GM19452 (cell line): ENCODE measurements around the gene AARS1.
A peak's percentile ranks its signal among the peaks of the same experiment; 100 is the strongest.
"Not testable (repeated sequence)": the region's sequence is repeated elsewhere in the genome, so short reads cannot be mapped to it uniquely, and the experiment has no call there.

Source experiments
- ATAC-seq: cut with Tn5 transposase; IDR thresholded peaks from one replicate; pipeline ENCODE4 v1.9.1; 2021; ENCODE audit not compliant: unreplicated experiment

Gene AARS1

DNA sequence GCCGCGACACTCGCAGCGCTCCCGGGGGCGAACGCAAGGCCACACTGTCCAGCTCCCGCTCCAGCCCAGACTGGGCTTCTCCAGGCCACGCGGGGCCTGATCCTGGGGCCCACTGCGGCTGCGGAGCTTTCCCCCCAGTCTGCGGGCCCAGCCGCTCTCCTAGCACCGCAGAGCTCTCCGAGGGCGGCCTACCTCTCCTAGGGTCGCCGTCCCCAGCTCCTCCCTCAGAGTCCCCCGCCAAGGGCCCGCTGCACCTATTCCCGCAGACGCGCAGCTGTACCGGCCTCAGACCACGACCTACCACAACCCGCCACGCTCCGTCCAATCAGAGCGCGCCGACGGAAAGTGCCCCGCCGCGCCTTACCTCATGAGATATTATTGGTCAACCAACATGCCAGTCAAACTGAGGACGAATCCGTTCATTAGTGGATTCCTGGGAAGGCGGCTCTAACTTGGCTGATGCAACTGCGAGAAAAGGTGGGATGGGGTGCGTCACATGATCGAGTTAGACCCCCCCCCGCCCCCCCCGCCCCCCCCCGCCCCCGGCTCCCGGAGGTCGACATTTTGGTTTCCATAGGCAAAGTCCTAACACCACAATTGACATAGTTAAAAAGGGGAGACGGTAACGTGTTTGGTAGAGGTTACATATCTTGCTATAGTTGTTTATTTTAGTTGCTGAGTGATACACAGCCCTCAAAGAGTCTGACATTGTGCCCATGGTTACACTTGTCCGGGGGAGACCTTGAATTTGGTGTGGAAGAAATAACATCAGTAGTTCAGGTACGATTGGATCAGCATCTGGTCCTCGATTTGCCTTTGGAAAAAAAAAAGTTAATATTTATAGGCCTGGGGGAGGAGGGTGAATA is at the start of gene AARS1:
TSS of gene AARS1 (minus strand) at position 278 of the 866 bp plus-strand sequence. CDS start 6,743 bp downstream, outside the sequence.
- peak; percentile 97 for ATAC-seq

DNA sequence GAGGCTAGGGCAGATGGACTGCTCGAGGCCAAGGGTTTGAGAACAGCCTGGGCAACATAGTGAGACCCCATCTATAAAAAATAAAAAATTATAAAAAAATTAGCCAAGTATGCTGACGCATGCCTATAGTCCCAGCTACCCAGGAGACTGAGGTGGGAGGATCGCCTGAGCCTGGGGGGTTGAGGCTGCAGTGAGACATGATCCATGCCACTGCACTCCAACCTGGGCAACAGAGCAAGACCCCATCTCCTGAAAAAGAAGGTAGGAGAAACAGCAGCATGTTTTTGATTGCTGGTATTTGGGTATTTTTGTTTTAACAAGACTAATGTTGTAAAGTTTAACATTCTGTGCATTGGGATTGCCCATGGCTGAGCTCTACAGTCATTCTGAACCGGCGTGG is 48.5 kb upstream of the AARS1 start:
- no peak for ATAC-seq

DNA sequence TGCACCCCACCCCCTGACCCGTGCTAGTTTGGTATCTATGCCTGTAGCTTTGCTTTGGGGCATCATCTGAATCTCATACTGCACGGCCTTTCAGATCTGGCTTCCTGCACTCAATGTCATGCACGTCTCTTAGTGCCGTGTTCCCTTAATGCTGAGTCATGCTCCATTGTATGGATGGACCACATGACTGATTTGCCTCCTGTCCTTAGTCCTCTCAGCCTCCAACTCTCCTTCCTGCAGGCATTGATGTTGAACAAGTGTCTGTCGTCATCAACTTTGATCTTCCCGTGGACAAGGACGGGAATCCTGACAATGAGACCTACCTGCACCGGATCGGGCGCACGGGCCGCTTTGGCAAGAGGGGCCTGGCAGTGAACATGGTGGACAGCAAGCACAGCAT is 43.4 kb upstream of the AARS1 start:
- ATAC-seq = not testable (repeated sequence)

DNA sequence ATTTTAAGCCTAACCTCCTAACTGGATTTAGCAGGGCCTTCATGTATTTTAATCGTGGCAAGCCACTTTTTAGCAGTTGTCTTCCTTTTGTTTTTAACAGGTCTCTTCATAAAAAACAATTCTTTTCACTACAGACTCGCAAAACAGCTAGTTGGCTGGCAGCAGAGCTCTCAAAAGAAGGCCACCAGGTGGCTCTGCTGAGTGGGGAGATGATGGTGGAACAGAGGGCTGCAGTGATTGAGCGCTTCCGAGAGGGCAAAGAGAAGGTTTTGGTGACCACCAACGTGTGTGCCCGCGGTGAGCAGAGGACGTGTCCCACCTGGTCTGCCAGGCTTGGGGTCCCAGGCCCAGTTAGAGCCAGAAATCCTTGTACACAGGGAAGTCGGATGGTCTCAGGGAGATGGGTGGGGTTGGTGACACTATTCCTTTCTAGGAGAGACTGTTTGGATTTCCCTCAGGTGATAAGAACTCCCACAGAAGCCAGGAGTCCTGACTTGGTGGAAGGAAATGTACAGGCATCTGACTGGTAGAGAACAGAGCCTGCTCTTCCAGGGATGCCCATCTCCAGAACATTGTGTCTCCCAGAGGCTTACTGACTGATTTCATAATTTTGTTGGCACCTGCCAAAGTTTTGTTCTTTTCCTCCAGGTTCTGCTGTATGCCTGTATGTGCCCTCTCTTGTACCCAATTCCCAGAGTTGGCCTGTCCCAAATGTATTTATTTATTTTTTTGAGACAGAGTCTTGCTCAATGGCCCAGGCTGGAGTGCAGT is 42.5 kb upstream of the AARS1 start:
- ATAC-seq = no peak

DNA sequence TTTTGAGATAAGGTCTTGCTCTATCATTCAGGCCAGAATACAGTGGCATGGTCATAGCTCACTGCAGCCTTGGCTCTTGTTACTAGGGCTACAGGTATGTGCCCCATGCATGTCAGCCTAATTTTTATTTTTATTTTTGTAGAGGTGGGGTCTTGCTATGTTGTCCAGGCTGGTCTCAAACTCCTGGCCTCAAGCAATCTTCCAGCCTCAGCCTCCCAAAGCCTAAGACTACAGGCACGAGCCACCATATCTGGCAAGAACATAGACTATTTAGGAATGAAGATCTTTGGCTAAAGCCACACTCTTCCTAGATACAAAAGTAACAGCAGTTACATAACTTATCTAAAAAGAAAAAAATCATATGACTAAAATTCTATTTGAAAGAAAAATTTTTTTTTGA is 41.8 kb upstream of the AARS1 start:
- no peak for ATAC-seq

DNA sequence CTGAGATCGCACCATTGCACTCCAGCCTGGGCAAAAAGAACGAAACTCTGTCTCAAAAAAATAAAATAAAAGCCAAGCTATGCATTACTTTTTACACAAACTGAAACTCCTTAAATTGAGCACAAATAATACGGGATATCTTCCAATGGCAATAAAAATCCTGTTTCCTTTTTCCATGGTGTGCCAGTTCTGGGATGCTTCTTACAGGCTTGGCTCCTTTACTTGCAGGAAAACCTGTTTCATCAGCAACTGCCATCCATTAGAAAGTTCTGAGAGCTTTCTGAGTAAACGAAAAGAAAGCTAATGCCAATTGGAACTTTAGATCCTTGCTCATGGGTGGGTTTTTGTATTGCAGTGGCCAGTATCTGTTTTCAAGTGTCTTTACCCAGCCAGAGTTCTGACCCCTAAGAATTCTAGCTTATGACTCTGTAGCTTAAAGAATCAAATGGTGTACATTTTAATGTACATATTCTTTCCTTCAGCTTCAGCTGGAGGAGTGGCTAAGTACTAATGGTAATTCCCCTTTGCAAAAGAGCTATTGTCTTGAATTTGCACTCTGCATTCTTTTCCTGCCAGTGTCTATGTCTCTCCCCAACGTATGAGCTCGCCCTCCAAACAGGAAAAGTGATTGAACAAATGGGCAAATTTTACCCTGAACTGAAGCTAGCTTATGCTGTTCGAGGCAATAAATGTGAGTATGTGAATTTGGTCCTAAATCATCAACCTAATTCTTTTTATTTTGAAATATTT is 35.9 kb upstream of the AARS1 start:
- ATAC-seq = no peak

DNA sequence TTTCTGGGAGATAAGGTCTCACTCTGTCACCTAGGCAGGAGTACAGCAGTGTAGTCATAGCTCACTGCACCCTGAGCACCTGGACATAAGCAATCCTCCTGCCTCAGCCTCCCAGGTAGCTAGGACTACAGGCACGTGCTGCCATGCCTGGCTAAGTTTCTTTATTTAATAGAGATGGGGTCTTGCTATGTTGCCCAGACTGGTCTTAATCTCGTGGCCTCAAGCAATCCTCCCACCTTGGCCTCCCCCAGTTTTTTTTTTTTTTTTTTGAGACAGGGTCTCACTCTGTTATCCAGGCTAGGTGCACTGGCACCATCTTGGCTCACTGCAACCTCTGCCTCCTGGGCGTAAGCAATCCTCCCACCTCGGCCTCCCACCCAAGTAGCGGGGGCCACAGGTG is 30.8 kb upstream of the AARS1 start:
- no peak for ATAC-seq

DNA sequence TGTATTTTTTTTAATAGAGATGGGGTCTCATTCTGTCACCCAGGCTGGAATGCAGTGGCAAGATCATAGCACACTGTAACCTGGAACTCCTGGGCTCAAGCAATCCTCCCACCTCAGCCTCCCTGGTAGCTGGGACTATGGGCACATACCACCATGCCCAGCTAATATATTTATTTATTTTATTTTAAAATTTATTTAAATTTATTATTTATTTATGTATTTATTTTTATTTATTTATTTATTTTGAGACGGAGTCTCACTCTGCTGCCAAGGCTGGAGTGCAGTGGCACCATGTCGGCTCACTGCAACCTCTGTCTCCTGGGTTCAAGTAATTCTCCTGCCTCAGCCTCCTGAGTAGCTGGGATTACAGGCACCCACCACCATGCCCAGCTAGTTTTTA is 18.4 kb upstream of the AARS1 start:
- ATAC-seq = not testable (repeated sequence)

DNA sequence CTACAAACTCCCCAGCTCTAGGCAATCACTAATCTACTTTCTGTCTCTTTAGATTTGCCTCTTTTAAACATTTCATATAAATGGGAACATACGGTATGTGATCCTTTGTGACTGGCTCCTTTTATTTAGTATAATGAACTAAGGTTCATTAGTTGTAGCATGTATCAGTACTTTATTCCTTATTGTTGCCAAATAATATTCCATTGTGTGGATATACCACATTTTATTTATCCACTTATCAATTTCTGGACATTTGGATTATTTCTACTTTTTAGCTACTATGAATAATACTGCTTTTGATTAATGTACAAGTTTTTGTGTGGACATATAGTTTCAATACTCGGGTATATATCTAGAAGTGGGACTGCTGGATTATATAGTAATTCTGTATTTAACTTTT is 17.6 kb upstream of the AARS1 start:
- no peak for ATAC-seq

DNA sequence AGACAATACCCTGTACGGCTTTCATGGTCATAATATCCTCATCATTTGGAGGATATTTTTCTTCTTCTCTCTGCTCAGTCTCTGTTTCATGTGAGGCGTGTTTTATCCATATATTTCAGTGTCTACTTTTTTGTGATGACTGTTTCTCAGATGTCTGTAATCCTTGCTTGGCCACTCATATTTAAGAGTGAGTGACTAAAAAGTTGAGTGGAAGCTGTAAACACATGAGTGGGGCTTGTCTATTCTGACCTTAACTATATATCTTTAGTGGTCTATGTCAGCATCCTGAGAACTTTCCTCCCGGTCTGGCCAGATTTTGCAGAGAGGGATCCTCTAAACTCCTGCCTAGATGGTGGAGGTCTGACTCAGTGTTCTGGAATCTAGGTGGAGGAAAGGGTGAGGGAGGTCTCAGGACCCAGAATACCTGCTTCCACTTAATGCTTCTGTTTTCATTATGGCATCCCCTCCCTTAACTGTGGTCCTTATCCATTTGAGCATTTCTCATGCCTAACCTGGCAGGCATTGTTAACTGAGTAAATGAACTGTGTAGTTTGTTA is 15.7 kb upstream of the AARS1 start:
- no peak for ATAC-seq

DNA sequence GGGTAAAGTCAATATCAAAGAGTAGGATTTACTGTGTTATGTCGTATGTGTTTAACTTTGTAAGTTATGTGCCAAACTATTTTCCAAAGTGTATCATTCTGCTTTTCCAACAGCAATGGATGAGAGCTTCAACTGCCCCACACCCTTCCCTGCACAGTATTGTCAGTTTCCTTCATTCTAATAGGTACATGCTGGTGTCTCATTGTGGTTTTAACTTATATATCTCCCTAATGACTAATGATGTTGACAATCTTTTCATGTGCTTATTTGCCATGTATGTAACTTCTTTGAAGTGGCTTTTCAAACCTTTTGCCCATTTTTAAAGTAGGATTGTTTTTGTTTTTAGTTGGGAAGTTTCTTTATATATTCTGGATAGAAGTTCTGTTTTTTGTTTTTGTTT is 13.4 kb upstream of the AARS1 start:
- ATAC-seq = no peak

DNA sequence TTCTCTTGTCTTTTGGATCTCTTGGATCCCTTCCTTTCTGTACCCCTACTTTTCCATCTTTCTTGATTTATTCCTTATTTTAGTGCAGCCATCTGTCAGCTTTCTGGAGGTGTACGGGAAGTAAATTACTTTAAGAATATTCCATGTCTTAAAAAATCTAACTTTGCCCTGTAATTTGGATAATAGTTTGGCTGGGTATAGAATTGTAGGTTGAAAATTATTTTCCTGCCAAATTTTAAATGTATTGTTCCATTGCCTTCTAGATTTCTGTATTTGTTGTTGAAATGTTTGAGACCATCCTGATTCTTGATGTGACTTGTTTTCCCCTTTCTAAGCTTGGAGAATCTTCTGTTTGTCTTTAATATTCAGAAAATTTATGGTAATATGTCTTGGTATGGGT is 11.8 kb upstream of the AARS1 start:
- no peak for ATAC-seq

DNA sequence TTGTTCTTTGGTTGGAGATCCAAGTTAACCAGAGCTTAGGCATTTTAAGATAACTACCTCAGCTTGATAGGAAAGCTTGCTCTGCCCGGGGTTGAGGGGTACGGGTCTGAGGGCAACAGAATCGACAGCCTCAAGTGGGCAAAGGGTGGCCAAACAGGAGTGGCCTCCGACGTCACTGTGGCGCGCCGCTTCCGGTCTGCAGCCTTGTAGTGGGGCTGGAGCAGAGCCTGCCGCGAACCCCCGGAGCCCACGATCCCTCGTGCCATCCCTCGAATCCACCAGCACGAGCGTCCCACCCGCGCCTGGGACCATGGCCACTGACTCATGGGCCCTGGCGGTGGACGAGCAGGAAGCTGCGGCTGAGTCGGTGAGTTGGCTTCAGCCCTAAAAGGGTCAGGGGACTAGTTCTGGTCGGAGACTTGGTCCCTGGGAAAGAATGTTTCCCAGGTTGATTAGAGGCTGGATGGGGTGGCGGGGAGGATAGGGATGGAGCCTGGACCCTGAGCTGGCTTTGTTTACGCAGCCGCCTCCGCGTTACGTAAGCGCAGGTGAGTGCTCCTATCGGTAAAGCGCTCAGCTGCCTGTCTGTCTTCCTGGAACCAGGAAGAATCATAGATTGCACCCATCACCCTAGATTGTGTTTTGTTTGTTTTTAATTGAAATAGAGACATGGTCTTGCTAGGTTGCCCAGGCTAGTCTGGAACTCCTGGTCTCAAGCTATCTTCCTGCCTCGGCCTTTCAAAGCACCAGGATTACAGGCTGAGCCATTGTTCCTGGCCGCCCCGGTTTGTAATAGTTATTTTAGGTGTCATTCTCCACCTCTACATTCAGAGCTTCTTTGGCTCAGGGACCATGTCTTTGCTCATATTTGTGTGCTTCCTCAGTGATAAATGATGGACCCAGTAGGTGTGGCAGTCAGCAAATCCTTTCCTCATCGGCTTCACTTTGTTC is 10.0 kb upstream of the AARS1 start, which contains the start of gene DDX19B:
TSS of gene DDX19B (plus strand) at position 199 of the 951 bp plus-strand sequence. CDS start at position 311, 112 bp downstream.
- peak; percentile 71 for ATAC-seq

DNA sequence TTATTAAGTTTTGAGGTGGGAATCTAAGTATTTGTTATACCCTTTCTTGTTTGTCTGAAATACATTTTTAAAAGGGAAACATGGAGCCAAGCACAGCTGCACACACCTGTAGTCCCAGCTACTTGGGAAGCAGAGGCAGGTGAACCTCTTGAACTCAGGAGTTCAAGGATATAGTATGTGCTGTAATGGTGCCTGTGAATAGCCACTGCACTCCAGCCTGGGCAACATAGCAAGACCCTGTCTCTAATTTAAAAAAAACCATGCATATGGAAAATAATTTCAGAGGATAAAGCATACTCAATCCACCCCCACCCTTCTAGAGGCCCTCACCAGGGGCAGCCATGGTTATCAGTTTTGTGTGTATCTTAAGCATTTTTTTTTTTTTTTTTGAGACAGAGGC is 6.3 kb upstream of the AARS1 start:
- ATAC-seq = no peak

DNA sequence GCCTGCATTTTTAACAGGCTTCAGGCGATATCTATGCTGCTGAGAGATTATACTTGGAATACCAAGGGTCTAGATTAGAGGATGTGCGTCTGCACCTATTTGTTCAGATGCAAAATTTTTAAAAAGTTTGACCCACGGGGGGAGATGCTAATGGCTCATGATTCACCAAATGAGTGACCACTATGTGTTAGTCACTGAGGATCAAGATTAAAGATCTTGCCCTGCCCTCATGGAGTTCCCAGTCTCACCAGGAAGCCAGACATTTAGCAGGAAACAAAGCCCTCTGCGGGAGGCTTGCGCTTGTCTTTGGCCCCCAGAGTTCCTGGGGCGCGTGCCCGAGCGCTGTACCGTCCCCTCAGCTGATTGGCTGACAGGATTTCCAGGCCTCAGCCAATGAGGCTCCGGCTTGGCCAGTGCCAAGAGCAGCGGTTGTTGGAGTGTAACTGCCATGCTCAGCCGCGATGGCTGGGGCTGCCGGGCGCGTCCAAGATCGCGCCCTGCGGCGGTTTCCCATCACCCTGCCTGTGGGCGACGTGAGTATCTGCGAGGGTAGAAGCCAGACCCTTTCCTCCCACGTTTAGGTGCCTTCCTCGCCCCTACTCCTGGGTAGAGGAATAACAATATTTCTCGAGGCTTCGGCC is 5.2 kb upstream of the AARS1 start:
- no peak for ATAC-seq

DNA sequence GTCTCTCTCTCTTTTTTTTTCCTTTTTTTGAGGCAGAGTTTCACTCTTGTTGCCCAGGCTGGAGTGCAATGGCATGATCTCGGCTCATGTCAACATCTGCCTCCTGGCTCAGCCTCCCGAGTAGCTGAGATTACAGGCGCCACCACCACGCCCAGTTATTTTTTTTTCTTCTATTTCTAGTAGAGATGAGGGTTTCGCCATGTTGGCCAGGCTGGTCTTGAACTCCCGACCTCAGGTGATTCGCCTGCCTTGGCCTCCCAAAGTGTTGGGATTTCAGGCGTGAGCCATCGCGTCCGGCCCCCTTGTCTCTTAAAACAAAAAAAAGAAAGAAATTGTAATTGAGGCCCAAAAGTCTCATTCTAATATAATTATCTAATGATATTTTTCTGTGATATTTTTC is 2.8 kb upstream of the AARS1 start:
- not testable (repeated sequence) for ATAC-seq

DNA sequence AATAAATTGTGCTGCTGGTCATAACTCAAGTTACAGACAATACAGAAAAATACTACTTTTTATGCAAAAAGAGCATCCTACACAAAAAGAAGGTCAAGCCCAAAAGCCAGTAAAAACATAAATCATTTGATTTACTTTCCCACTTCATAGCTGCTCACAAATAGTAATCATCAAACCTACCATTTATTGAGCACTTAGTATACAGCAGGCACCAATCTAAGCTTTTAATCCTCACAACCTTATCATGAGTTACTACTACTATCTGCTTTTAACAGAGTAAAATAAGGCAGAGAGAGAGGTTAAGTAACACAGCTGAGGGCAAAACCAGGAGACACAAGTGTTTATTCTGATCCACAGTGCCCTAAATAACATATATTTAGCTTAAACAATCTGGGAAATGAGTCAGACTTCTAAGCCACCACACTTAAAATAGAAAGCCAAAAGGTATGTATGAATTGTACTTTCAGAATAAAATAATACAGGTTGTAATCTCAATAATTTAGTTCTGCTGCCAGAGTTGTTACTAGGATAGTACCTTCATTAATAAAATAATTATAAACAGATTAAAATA is 1.7 kb upstream of the AARS1 start:
- ATAC-seq = no peak

DNA sequence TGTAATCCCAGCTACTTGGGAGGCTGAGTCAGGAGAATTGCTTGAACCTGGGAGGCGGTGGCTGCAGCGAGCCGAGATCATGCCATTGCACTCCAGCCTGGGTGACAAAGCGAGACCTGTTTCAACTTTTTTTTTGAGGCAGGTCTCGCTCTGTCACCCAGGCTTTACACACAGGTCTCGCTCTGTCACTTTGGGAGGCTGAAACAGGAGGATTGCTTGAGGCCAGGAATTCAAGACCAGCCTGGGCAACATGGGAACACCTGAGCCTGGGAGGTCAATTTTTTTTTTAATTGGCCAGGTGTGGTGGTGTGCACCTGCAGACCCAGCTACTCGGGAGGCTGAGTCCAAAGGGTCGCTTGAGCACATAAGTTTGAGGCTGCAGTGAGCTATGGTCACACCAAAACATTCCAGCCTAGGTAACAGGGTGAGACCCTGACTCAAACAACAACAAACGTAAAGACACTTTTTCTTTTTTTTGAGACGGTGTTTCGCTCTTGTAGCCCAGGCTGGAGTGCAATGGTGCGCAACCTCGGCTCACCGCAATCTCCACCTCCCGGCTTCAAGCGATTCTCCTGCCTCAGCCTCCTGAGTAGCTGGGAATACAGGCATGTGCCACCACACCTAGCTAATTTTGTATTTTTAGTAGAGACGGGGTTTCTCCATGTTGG is 1.9 kb downstream of the AARS1 start:
- ATAC-seq = not testable (repeated sequence)

DNA sequence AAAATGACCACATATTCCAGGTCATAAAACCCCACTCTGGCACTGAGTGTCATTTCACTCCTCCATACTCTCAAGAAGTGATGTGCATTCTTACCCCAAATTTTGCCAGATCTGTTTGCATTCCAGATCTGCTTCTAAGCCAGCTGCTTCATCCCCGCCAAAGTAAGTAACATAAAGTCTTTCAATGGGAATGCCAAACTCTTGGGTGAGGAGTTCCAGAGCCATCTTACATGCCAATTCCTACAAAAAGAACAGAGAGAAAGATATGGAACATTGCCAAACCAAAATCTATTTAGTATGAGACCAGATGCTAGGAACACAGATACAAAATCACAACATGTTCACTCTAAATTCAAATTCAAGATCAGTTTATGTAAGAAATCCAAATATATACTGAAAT is 12.9 kb downstream of the AARS1 start:
- ATAC-seq = no peak
